ENCODE measurements around the gene STAT6. TPM values are rescaled to one million over a fixed set of nuclear protein-coding genes. Genes with fewer than 3 reads are reported as not detected.

The STAT6 gene
- total RNA-seq, 1 experiment from 2014 or later = 52.3 TPM

- Histone ChIP-seq H3K4me3 (ENCODE audit: low read depth in 2 of 2, low read length in 2 of 2) (no peak overlapping the region), H3K4me1 (ENCODE audit: control insufficient read depth, insufficient read depth, low read length) (no peaks in the 10 kb centered on the region), H3K27me3 (ENCODE audit: control insufficient read depth, insufficient read depth, low read length) (no peaks in the 10 kb centered on the region), H3K27ac (ENCODE audit: low read length) (no peak overlapping the region), H3K36me3 (ENCODE audit: control insufficient read depth, insufficient read depth, low read length) (peaks cover 18% of the 10 kb centered on the region), H3K9me3 (ENCODE audit: control insufficient read depth, insufficient read depth, low read depth, low read length) (no peaks in the 10 kb centered on the region)
- ChIA-PET POLR2A (no interaction called here), CTCF (interaction anchor here (0.7 kb wide), 1 partner anchor 53 kb away, joined by 6 read pairs; no protein-coding TSS in a partner anchor)
- no peak for TF ChIP-seq REST (IDR thresholded peaks at IDR 0.05; ENCODE audit: insufficient read depth in 1 of 2, low read depth in 2 of 2, low read length in 1 of 2)
- no peak for TF ChIP-seq SIN3A (IDR thresholded peaks at IDR 0.05; ENCODE audit: borderline replicate concordance, insufficient read depth, low read depth, low read length)
- no peak for TF ChIP-seq TCF7L2 (IDR thresholded peaks at IDR 0.05; ENCODE audit: low read depth, low read length)
- TF ChIP-seq POLR2AphosphoS5 (IDR thresholded peaks at IDR 0.05; ENCODE audit: low read depth, low read length) = no peak
- TF ChIP-seq CTCF (IDR thresholded peaks at IDR 0.05) = no peak
- no peak for DNase-seq (ENCODE audit: low read depth, low spot score)
- ATAC-seq = no peak
- no TSS peak for BruUV-seq (replicated peaks)
- intact Hi-C loops (cut with micrococcal nuclease; ENCODE audit: unreplicated experiment) (no loop called here), in situ Hi-C loops (cut with HindIII; ENCODE audit: low pct_unique_long_range_greater_than_20kb, low sequenced_read_pairs) (no loop called here)
These were observed 38.5 kb downstream of the STAT6 start for GRCh38 chr12:57072661-57073060.

- BruUV-seq (replicated peaks) = no TSS peak
- intact Hi-C loops (cut with micrococcal nuclease; ENCODE audit: unreplicated experiment) (loop anchor here (1.0 kb wide), 1 partner anchor 43 kb away; no protein-coding TSS in a partner anchor), in situ Hi-C loops (cut with HindIII; ENCODE audit: low pct_unique_long_range_greater_than_20kb, low sequenced_read_pairs) (no loop called here)
- no peak for TF ChIP-seq SIN3A (IDR thresholded peaks at IDR 0.05; ENCODE audit: borderline replicate concordance, insufficient read depth, low read depth, low read length)
- TF ChIP-seq CTCF (IDR thresholded peaks at IDR 0.05) = peak; percentile 85
- POLR2A ChIA-PET = no interaction called here
- Histone ChIP-seq H3K9me3 (ENCODE audit: control insufficient read depth, insufficient read depth, low read depth, low read length) (no peaks in the 10 kb centered on the region), H3K27ac (ENCODE audit: low read length) (0 out of 2 replicates have a peak overlapping the region, but pooled peaks have one; percentile 25), H3K4me1 (ENCODE audit: control insufficient read depth, insufficient read depth, low read length) (no peaks in the 10 kb centered on the region), H3K36me3 (ENCODE audit: control insufficient read depth, insufficient read depth, low read length) (peaks cover 21% of the 10 kb centered on the region), H3K27me3 (ENCODE audit: control insufficient read depth, insufficient read depth, low read length) (no peaks in the 10 kb centered on the region), H3K4me3 (ENCODE audit: low read depth in 2 of 2, low read length in 2 of 2) (no peak overlapping the region)
- DNase-seq (ENCODE audit: low read depth, low spot score) (peak; percentile 75), ATAC-seq (peak; percentile 98)
- CTCF ChIA-PET = interaction anchor here (0.8 to 2.3 kb wide), 7 partner anchors 9 to 106 kb away, joined by 3 to 84 read pairs (median 6); partner anchors contain the start of genes NEMP1 and STAT6
These were observed 41.6 kb downstream of the STAT6 start for GRCh38 chr12:57069523-57069922.

Measured in Panc1 (cell line).